GM23338 (cell line): ENCODE data around the gene GNB1L. TPM values are rescaled to one million over a fixed set of nuclear protein-coding genes. Genes with fewer than 3 reads are reported as not detected.

Experiments used
- ATAC-seq: fragments of 200-7000 bp; cut with Tn5 transposase; 3 replicates; pipeline ENCODE4 v1.9.1; 2020
- DNase-seq: peaks from one replicate; pipeline ENCODE4 v3.0.0-alpha.2; 2015; ENCODE audit warnings: low spot score
- H2AFZ ChIP-seq: fragments of 200-600 bp; sonication (generic); 2 replicates; pipeline ENCODE4 v1.8.0; 2016; ENCODE audit warnings: antibody characterized with exemption, mild to moderate bottlenecking, moderate library complexity
- H3F3A ChIP-seq: fragments of 200-600 bp; sonication (generic); replicated peaks from 2 replicates; pipeline ENCODE4 v1.8.0; 2017; ENCODE audit warnings: antibody characterized with exemption, mixed run types, low read depth
- H3K27ac ChIP-seq: fragments of 200-600 bp; sonication (generic); 2 replicates; pipeline ENCODE4 v1.6.1; 2016; ENCODE audit warnings: low read depth
- H3K27me3 ChIP-seq: fragments of 200-600 bp; sonication (generic); 2 replicates; pipeline ENCODE4 v1.8.0; 2016; ENCODE audit warnings: mild to moderate bottlenecking, mixed run types, moderate library complexity; ENCODE audit not compliant: insufficient read depth
- H3K36me3 ChIP-seq: fragments of 200-600 bp; sonication (generic); 2 replicates; pipeline ENCODE4 v1.8.0; 2016; ENCODE audit warnings: mild to moderate bottlenecking; ENCODE audit not compliant: insufficient read depth
- H3K4me1 ChIP-seq: fragments of 200-600 bp; sonication (generic); 2 replicates; pipeline ENCODE4 v1.8.0; 2016; ENCODE audit warnings: mild to moderate bottlenecking, moderate library complexity; ENCODE audit not compliant: insufficient read depth
- H3K4me2 ChIP-seq: fragments of 200-600 bp; sonication (generic); 2 replicates; pipeline ENCODE4 v1.7.1; 2017; ENCODE audit warnings: mixed run types
- H3K4me3 ChIP-seq: fragments of 200-600 bp; sonication (generic); 2 replicates; pipeline ENCODE4 v1.6.1; 2016; ENCODE audit warnings: mixed run types
- H3K79me2 ChIP-seq: fragments of 200-600 bp; sonication (generic); replicated peaks from 2 replicates; pipeline ENCODE4 v1.8.0; 2017; ENCODE audit warnings: mild to moderate bottlenecking; ENCODE audit not compliant: insufficient read depth
- H3K9me2 ChIP-seq: fragments of 200-600 bp; sonication (generic); 2 replicates; pipeline ENCODE4 v1.8.0; 2017; ENCODE audit not compliant: insufficient read depth
- H4K20me1 ChIP-seq: fragments of 200-600 bp; sonication (generic); replicated peaks from 2 replicates; pipeline ENCODE4 v1.8.0; 2017; ENCODE audit warnings: mild to moderate bottlenecking; ENCODE audit not compliant: insufficient read depth
- H3K27ac Mint-ChIP-seq: 2 replicates; pipeline ENCODE4 v1.8.0; 2020; ENCODE audit warnings: inconsistent platforms, mild to moderate bottlenecking, moderate library complexity, mixed read lengths
- H3K27me3 Mint-ChIP-seq: 3 replicates; pipeline ENCODE4 v1.8.0; 2022; ENCODE audit warnings: low read depth, mild to moderate bottlenecking, moderate library complexity, mixed read lengths, inconsistent platforms; ENCODE audit not compliant: insufficient read depth, poor library complexity
- H3K36me3 Mint-ChIP-seq: 3 replicates; pipeline ENCODE4 v1.8.0; 2021; ENCODE audit warnings: low read depth, mild to moderate bottlenecking, inconsistent platforms, moderate library complexity, mixed read lengths
- H3K4me1 Mint-ChIP-seq: 3 replicates; pipeline ENCODE4 v1.8.0; 2020; ENCODE audit warnings: mild to moderate bottlenecking, inconsistent platforms, mixed read lengths
- H3K4me3 Mint-ChIP-seq: 3 replicates; pipeline ENCODE4 v1.8.0; 2021; ENCODE audit warnings: moderate library complexity, mild to moderate bottlenecking, inconsistent platforms, mixed read lengths
- H3K9me3 Mint-ChIP-seq: 3 replicates; pipeline ENCODE4 v1.8.0; 2020; ENCODE audit warnings: moderate library complexity, mild to moderate bottlenecking, inconsistent platforms, mixed read lengths
- CREB1 ChIP-seq: fragments of 250-450 bp; sonication (Bioruptor Pico); IDR thresholded peaks from 2 replicates; pipeline ENCODE4 v1.5.0; 2020; ENCODE audit warnings: low read depth, mild to moderate bottlenecking, moderate library complexity
- EZH2 ChIP-seq: fragments of 200-600 bp; sonication (generic); IDR thresholded peaks from one replicate; pipeline ENCODE4 v1.8.0; 2017; ENCODE audit warnings: antibody characterized with exemption, mild to moderate bottlenecking, low read depth; ENCODE audit not compliant: unreplicated experiment
- EZH2phosphoT487 ChIP-seq: fragments of 200-600 bp; sonication (generic); IDR thresholded peaks from one replicate; pipeline ENCODE4 v1.8.1; 2018; ENCODE audit warnings: antibody characterized with exemption; ENCODE audit not compliant: unreplicated experiment
- JUNB ChIP-seq: IDR thresholded peaks from one replicate; pipeline ENCODE4 v1.6.1; 2016; ENCODE audit warnings: antibody characterized with exemption; ENCODE audit not compliant: unreplicated experiment
- NANOG ChIP-seq: IDR thresholded peaks from 2 replicates; pipeline ENCODE4 v1.6.1; 2016; ENCODE audit warnings: antibody characterized with exemption, borderline replicate concordance
- POLR2AphosphoS5 ChIP-seq: IDR thresholded peaks from 2 replicates; pipeline ENCODE4 v1.6.1; 2016; ENCODE audit warnings: antibody characterized with exemption, low read depth
- STAT1 ChIP-seq: IDR thresholded peaks from one replicate; pipeline ENCODE4 v1.6.1; 2016; ENCODE audit warnings: antibody characterized with exemption; ENCODE audit not compliant: unreplicated experiment
- ZNF114 ChIP-seq: fragments of 250-450 bp; sonication (Bioruptor Pico); IDR thresholded peaks from 2 replicates; pipeline ENCODE4 v1.5.0; 2020; ENCODE audit warnings: mild to moderate bottlenecking, moderate library complexity
- ZNF331 ChIP-seq: fragments of 250-450 bp; sonication (Bioruptor Pico); IDR thresholded peaks from 2 replicates; pipeline ENCODE4 v1.5.0; 2020; ENCODE audit warnings: low read depth, mild to moderate bottlenecking, moderate library complexity
- polyA plus RNA-seq: library from polyadenylated mRNA; unstranded; fragments of >200 nt; fragmentation: Nextera tagmentation; extraction: Ambion mirVana; gene quantifications from 2 replicates; pipeline ENCODE4 v1.2.1, GENCODE V29; 2016
- total RNA-seq: library from RNA; depleted of rRNA; stranded (reverse); fragments of >200 nt; shearing (Covaris generic); gene quantifications from 2 replicates; pipeline ENCODE4 v1.2.3, GENCODE V29; 2014
- TF ChIP-seq, protein P1 (sequence below), 2 experiments: fragments of 200-600 bp in 1 of 2; sonication (generic) in 1 of 2; conservative IDR thresholded peaks; 2 replicates each; pipeline versions ENCODE4 v1.5.1 to v1.6.1; 2016 to 2017; ENCODE audit warnings: antibody characterized with exemption in 2 of 2, low read depth in 2 of 2, mild to moderate bottlenecking in 2 of 2, moderate library complexity in 1 of 2
- TF ChIP-seq, protein P2 (sequence below): fragments of 250-450 bp; sonication (Bioruptor Pico); IDR thresholded peaks from 2 replicates; pipeline ENCODE4 v1.5.0; 2020; ENCODE audit warnings: mild to moderate bottlenecking, moderate library complexity
- TF ChIP-seq, protein P3 (sequence below): IDR thresholded peaks from 2 replicates; pipeline ENCODE4 v1.6.1; 2016; ENCODE audit warnings: antibody characterized with exemption
- TF ChIP-seq, protein P4 (sequence below): IDR thresholded peaks from one replicate; pipeline ENCODE4 v1.6.1; 2018; ENCODE audit warnings: antibody characterized with exemption; ENCODE audit not compliant: unreplicated experiment

The GNB1L gene
- total and polyA plus RNA-seq, 2 experiments from 2014 or later, result 15.2 to 27.8 TPM

DNA sequence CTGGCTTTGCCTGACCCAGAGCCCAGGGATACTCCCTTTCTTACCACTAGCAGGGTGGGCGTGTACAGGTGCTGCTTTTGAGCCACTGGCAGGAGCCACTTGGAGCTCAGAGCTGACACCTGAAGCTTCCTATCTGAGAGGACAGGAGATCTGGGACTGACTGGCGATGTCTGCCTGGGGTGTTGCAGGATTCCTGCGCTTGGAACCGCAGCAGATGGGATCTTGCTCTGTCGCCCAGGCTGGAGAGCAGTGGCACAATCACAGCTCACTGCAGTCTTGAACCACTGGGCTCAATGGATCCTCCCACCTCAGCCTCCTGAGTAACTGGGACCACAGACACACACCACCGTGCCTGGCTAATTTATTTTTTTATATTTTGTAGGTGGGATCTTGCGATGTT is 113.6 kb downstream of the GNB1L start:
- H3K79me2 ChIP-seq, result no peaks in the 10 kb centered on the region
- no peaks in the 10 kb centered on the region for H3K27me3 ChIP-seq
- H3K27ac ChIP-seq, result no peak overlapping the region
- no peaks in the 10 kb centered on the region for H3K9me3 Mint-ChIP-seq
- H3K4me1 ChIP-seq, result no peaks in the 10 kb centered on the region
- no peak overlapping the region for H3K27ac Mint-ChIP-seq
- H3K9me2 ChIP-seq, result no peaks in the 10 kb centered on the region
- ATAC-seq (no peak), DNase-seq (no peak)
- no peak overlapping the region for H2AFZ ChIP-seq
- H3F3A ChIP-seq, result no peaks in the 10 kb centered on the region
- TF ChIP-seq STAT1 (no peak), POLR2AphosphoS5 (no peak), EZH2 (no peak), ZNF331 (CRISPR knock-in tag) (no peak), ZNF114 (no peak), JUNB (no peak), NANOG (no peak), CREB1 (CRISPR knock-in tag) (no peak), EZH2phosphoT487 (no peak)
- TF ChIP-seq, protein P1, sequence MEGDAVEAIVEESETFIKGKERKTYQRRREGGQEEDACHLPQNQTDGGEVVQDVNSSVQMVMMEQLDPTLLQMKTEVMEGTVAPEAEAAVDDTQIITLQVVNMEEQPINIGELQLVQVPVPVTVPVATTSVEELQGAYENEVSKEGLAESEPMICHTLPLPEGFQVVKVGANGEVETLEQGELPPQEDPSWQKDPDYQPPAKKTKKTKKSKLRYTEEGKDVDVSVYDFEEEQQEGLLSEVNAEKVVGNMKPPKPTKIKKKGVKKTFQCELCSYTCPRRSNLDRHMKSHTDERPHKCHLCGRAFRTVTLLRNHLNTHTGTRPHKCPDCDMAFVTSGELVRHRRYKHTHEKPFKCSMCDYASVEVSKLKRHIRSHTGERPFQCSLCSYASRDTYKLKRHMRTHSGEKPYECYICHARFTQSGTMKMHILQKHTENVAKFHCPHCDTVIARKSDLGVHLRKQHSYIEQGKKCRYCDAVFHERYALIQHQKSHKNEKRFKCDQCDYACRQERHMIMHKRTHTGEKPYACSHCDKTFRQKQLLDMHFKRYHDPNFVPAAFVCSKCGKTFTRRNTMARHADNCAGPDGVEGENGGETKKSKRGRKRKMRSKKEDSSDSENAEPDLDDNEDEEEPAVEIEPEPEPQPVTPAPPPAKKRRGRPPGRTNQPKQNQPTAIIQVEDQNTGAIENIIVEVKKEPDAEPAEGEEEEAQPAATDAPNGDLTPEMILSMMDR (conservative IDR thresholded peaks at IDR 0.05; ENCODE audit: low read depth in 2 of 2), result no peak
- TF ChIP-seq, protein P2, sequence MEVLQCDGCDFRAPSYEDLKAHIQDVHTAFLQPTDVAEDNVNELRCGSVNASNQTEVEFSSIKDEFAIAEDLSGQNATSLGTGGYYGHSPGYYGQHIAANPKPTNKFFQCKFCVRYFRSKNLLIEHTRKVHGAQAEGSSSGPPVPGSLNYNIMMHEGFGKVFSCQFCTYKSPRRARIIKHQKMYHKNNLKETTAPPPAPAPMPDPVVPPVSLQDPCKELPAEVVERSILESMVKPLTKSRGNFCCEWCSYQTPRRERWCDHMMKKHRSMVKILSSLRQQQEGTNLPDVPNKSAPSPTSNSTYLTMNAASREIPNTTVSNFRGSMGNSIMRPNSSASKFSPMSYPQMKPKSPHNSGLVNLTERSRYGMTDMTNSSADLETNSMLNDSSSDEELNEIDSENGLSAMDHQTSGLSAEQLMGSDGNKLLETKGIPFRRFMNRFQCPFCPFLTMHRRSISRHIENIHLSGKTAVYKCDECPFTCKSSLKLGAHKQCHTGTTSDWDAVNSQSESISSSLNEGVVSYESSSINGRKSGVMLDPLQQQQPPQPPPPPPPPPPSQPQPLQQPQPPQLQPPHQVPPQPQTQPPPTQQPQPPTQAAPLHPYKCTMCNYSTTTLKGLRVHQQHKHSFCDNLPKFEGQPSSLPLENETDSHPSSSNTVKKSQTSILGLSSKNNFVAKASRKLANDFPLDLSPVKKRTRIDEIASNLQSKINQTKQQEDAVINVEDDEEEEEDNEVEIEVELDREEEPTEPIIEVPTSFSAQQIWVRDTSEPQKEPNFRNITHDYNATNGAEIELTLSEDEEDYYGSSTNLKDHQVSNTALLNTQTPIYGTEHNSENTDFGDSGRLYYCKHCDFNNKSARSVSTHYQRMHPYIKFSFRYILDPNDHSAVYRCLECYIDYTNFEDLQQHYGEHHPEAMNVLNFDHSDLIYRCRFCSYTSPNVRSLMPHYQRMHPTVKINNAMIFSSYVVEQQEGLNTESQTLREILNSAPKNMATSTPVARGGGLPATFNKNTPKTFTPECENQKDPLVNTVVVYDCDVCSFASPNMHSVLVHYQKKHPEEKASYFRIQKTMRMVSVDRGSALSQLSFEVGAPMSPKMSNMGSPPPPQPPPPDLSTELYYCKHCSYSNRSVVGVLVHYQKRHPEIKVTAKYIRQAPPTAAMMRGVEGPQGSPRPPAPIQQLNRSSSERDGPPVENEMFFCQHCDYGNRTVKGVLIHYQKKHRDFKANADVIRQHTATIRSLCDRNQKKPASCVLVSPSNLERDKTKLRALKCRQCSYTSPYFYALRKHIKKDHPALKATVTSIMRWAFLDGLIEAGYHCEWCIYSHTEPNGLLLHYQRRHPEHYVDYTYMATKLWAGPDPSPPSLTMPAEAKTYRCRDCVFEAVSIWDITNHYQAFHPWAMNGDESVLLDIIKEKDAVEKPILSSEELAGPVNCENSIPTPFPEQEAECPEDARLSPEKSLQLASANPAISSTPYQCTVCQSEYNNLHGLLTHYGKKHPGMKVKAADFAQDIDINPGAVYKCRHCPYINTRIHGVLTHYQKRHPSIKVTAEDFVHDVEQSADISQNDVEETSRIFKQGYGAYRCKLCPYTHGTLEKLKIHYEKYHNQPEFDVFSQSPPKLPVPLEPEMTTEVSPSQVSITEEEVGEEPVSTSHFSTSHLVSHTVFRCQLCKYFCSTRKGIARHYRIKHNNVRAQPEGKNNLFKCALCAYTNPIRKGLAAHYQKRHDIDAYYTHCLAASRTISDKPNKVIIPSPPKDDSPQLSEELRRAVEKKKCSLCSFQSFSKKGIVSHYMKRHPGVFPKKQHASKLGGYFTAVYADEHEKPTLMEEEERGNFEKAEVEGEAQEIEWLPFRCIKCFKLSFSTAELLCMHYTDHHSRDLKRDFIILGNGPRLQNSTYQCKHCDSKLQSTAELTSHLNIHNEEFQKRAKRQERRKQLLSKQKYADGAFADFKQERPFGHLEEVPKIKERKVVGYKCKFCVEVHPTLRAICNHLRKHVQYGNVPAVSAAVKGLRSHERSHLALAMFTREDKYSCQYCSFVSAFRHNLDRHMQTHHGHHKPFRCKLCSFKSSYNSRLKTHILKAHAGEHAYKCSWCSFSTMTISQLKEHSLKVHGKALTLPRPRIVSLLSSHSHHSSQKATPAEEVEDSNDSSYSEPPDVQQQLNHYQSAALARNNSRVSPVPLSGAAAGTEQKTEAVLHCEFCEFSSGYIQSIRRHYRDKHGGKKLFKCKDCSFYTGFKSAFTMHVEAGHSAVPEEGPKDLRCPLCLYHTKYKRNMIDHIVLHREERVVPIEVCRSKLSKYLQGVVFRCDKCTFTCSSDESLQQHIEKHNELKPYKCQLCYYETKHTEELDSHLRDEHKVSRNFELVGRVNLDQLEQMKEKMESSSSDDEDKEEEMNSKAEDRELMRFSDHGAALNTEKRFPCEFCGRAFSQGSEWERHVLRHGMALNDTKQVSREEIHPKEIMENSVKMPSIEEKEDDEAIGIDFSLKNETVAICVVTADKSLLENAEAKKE, result no peak
- TF ChIP-seq, protein P3, sequence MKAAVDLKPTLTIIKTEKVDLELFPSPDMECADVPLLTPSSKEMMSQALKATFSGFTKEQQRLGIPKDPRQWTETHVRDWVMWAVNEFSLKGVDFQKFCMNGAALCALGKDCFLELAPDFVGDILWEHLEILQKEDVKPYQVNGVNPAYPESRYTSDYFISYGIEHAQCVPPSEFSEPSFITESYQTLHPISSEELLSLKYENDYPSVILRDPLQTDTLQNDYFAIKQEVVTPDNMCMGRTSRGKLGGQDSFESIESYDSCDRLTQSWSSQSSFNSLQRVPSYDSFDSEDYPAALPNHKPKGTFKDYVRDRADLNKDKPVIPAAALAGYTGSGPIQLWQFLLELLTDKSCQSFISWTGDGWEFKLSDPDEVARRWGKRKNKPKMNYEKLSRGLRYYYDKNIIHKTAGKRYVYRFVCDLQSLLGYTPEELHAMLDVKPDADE, result no peak
- TF ChIP-seq, protein P4, sequence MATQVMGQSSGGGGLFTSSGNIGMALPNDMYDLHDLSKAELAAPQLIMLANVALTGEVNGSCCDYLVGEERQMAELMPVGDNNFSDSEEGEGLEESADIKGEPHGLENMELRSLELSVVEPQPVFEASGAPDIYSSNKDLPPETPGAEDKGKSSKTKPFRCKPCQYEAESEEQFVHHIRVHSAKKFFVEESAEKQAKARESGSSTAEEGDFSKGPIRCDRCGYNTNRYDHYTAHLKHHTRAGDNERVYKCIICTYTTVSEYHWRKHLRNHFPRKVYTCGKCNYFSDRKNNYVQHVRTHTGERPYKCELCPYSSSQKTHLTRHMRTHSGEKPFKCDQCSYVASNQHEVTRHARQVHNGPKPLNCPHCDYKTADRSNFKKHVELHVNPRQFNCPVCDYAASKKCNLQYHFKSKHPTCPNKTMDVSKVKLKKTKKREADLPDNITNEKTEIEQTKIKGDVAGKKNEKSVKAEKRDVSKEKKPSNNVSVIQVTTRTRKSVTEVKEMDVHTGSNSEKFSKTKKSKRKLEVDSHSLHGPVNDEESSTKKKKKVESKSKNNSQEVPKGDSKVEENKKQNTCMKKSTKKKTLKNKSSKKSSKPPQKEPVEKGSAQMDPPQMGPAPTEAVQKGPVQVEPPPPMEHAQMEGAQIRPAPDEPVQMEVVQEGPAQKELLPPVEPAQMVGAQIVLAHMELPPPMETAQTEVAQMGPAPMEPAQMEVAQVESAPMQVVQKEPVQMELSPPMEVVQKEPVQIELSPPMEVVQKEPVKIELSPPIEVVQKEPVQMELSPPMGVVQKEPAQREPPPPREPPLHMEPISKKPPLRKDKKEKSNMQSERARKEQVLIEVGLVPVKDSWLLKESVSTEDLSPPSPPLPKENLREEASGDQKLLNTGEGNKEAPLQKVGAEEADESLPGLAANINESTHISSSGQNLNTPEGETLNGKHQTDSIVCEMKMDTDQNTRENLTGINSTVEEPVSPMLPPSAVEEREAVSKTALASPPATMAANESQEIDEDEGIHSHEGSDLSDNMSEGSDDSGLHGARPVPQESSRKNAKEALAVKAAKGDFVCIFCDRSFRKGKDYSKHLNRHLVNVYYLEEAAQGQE, result no peak
- H3K36me3 ChIP-seq, result no peaks in the 10 kb centered on the region
- H3K4me2 ChIP-seq, result no peak overlapping the region
- no peak overlapping the region for H3K4me3 Mint-ChIP-seq
- no peak overlapping the region for H3K4me3 ChIP-seq
- H3K4me1 Mint-ChIP-seq, result peaks cover 11% of the 10 kb centered on the region
- no peaks in the 10 kb centered on the region for H3K36me3 Mint-ChIP-seq
- H4K20me1 ChIP-seq, result no peaks in the 10 kb centered on the region
- H3K27me3 Mint-ChIP-seq, result peaks cover 6% of the 10 kb centered on the region
